ENCODE data around the gene PSMB8.
"Not testable (repeated sequence)": the region's sequence is repeated elsewhere in the genome, so short reads cannot be mapped to it uniquely, and the experiment has no call there.

The PSMB8 gene

GRCh38 chr6:32843979-32844838 lies at the start of gene PSMB8:
Gene PSMB8, minus strand, starts transcription at chr6:32844047. Its CDS starts 51 bp downstream, at chr6:32843996.
- peak; percentile 94 to 95 (median 94) for DNase-seq (ENCODE audit: low read depth in 3 of 3, low spot score in 1 of 3)

GRCh38 chr6:32890831-32891230 lies 47.0 kb upstream of the PSMB8 start:
- DNase-seq (ENCODE audit: low read depth in 3 of 3, low spot score in 1 of 3): no peak

- no peak for DNase-seq (ENCODE audit: low read depth in 3 of 3, low spot score in 1 of 3)
Measured at GRCh38 chr6:32889533-32889932, 45.7 kb upstream of the PSMB8 start.

GRCh38 chr6:32888576-32888975 lies 44.7 kb upstream of the PSMB8 start:
- DNase-seq (ENCODE audit: low read depth in 3 of 3, low spot score in 1 of 3): no peak

- no peak for DNase-seq (ENCODE audit: low read depth in 3 of 3, low spot score in 1 of 3)
Measured at GRCh38 chr6:32887616-32888015, 43.8 kb upstream of the PSMB8 start.

GRCh38 chr6:32886681-32887383 lies 43.0 kb upstream of the PSMB8 start:
- DNase-seq (ENCODE audit: low read depth in 3 of 3, low spot score in 1 of 3): no peak

- no peak for DNase-seq (ENCODE audit: low read depth in 3 of 3, low spot score in 1 of 3)
Measured at GRCh38 chr6:32885698-32886286, 41.9 kb upstream of the PSMB8 start.

- no peak for DNase-seq (ENCODE audit: low read depth in 3 of 3, low spot score in 1 of 3)
Measured at GRCh38 chr6:32883789-32884188, 39.9 kb upstream of the PSMB8 start.

GRCh38 chr6:32882879-32883250 lies 39.0 kb upstream of the PSMB8 start:
- DNase-seq (ENCODE audit: low read depth in 3 of 3, low spot score in 1 of 3): no peak

GRCh38 chr6:32880962-32881361 lies 37.1 kb upstream of the PSMB8 start:
- DNase-seq (ENCODE audit: low read depth in 3 of 3, low spot score in 1 of 3): not testable (repeated sequence)

- no peak for DNase-seq (ENCODE audit: low read depth in 3 of 3, low spot score in 1 of 3)
Measured at GRCh38 chr6:32879691-32880090, 35.8 kb upstream of the PSMB8 start.

- no peak for DNase-seq (ENCODE audit: low read depth in 3 of 3, low spot score in 1 of 3)
Measured at GRCh38 chr6:32876603-32877002, 32.8 kb upstream of the PSMB8 start.

- DNase-seq (ENCODE audit: low read depth in 3 of 3, low spot score in 1 of 3): not testable (repeated sequence)
Measured at GRCh38 chr6:32873947-32874346, 30.1 kb upstream of the PSMB8 start.

GRCh38 chr6:32868257-32868788 lies 24.5 kb upstream of the PSMB8 start:
- DNase-seq (ENCODE audit: low read depth in 3 of 3, low spot score in 1 of 3): peak; percentile 54 to 84 (median 74)

GRCh38 chr6:32867554-32868256 lies 23.9 kb upstream of the PSMB8 start:
- no peak for DNase-seq (ENCODE audit: low read depth in 3 of 3, low spot score in 1 of 3)

GRCh38 chr6:32867022-32867477 lies 23.2 kb upstream of the PSMB8 start:
- no peak for DNase-seq (ENCODE audit: low read depth in 3 of 3, low spot score in 1 of 3)

- DNase-seq (ENCODE audit: low read depth in 3 of 3, low spot score in 1 of 3): no peak
Measured at GRCh38 chr6:32865724-32866443, 22.0 kb upstream of the PSMB8 start.

GRCh38 chr6:32862725-32863124 lies 18.9 kb upstream of the PSMB8 start:
- DNase-seq (ENCODE audit: low read depth in 3 of 3, low spot score in 1 of 3): no peak

GRCh38 chr6:32860674-32861073 lies 16.8 kb upstream of the PSMB8 start:
- no peak for DNase-seq (ENCODE audit: low read depth in 3 of 3, low spot score in 1 of 3)

GRCh38 chr6:32858194-32858593 lies 14.3 kb upstream of the PSMB8 start:
- DNase-seq (ENCODE audit: low read depth in 3 of 3, low spot score in 1 of 3): no peak
